Activated T-cell treated with anti-CD3 and anti-CD28 coated beads, Interleukin-2, amount 50 U/mL, for 72 hours (primary cell): ENCODE data around the gene FAM72B. TPM values are rescaled to one million over a fixed set of nuclear protein-coding genes. Genes with fewer than 3 reads are reported as not detected.
"Not testable (repeated sequence)": the region's sequence is repeated elsewhere in the genome, so short reads cannot be mapped to it uniquely, and the experiment has no call there.

Source experiments
- ATAC-seq, 2 donors: fragments of 150-1000 bp; cut with Tn5 transposase; replicated peaks in 1 of 2; 2 replicates each; pipeline ENCODE4 v1.10.0; 2021; ENCODE audit warnings: moderate library complexity in 2 of 2, mild to moderate bottlenecking in 1 of 2
- DNase-seq, 2 donors: peaks; one replicate each; pipeline ENCODE4 v3.0.0; 2021 to 2022; ENCODE audit warnings: mixed read lengths in 1 of 2
- H3K27ac Mint-ChIP-seq: one replicate; pipeline ENCODE4 v1.8.0; 2022; ENCODE audit warnings: mild to moderate bottlenecking, moderate library complexity, mixed read lengths
- H3K27me3 Mint-ChIP-seq: one replicate; pipeline ENCODE4 v1.8.0; 2022; ENCODE audit warnings: low read depth, mixed read lengths
- H3K36me3 Mint-ChIP-seq, 2 donors: one replicate each; pipeline ENCODE4 v1.8.0; 2022; ENCODE audit warnings: mixed read lengths in 2 of 2, mild to moderate bottlenecking in 1 of 2; ENCODE audit not compliant: insufficient read depth in 2 of 2
- H3K4me1 Mint-ChIP-seq: one replicate; pipeline ENCODE4 v1.8.0; 2022; ENCODE audit warnings: low read depth, mixed read lengths
- H3K4me3 Mint-ChIP-seq, 2 donors: one replicate each; pipeline ENCODE4 v1.8.0; 2022; ENCODE audit warnings: mild to moderate bottlenecking in 2 of 2, mixed read lengths in 2 of 2, moderate library complexity in 2 of 2
- H3K9me3 Mint-ChIP-seq, 2 donors: one replicate each; pipeline ENCODE4 v1.8.0; 2022; ENCODE audit warnings: mixed read lengths in 2 of 2
- total RNA-seq, 2 donors: library from RNA; stranded (reverse); gene quantifications; one replicate each; pipeline ENCODE4 v1.2.3, GENCODE V29; 2022

The FAM72B gene
- 10 to 100 TPM; 34.6 to 58.1 TPM for total RNA-seq

DNA sequence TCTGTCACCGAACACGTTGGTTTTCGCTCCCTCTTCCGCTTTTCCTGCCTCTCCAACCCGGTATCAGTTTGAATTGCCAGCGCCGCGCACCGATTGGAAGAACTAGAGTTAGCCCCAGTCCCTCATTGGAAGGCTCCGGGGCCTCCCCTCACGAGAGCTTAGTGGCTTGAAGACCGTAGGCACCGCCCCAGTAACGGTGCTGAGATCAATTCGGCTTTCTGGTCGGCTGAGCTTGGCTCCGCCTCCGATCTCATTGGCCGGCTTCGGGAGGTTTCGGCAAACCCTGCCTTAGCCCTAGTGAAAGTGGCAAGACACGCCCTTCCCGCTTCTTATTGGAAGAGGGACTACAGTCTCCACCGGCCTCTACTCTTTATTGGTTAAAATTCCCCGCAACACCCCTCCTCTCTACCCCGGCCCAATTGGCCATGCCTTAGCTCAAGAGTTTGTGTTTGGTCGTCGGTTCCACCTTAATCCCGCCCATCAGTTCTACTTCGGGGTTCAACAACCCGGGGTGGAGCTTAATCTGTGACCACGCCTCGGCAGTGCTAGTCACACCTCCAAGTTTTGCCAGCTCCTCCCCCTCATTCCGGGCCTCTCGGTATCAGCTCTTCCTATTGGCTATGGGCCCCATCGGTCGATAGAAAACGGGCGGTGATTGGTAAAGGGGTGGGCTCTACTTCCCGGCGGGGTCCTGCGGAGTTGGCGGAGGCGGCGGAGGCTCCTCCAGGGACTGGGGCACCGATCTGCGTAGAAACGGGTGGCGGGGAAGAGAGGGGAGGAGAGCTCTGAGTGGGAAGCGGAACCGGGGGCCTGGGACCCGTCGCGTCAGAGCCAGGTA is at the start of gene FAM72B, which contains the start of gene SRGAP2C:
Gene FAM72B, minus strand, starts transcription at position 51 of the 838 bp plus-strand sequence. CDS start 851 bp downstream, outside the sequence.
Gene SRGAP2C, plus strand, starts transcription at position 686 of the 838 bp plus-strand sequence. CDS start 2,472 bp downstream, outside the sequence.
- not testable (repeated sequence) for H3K36me3 Mint-ChIP-seq, H3K4me1 Mint-ChIP-seq, H3K9me3 Mint-ChIP-seq, H3K27me3 Mint-ChIP-seq
- H3K4me3 Mint-ChIP-seq = peak within 1 kb of the TSS; percentile 91 to 95
- DNase-seq (peak; percentile 88 to 94), ATAC-seq (peak; percentile 86 to 88)
- H3K27ac Mint-ChIP-seq = peak within 1 kb of the TSS; percentile 80

DNA sequence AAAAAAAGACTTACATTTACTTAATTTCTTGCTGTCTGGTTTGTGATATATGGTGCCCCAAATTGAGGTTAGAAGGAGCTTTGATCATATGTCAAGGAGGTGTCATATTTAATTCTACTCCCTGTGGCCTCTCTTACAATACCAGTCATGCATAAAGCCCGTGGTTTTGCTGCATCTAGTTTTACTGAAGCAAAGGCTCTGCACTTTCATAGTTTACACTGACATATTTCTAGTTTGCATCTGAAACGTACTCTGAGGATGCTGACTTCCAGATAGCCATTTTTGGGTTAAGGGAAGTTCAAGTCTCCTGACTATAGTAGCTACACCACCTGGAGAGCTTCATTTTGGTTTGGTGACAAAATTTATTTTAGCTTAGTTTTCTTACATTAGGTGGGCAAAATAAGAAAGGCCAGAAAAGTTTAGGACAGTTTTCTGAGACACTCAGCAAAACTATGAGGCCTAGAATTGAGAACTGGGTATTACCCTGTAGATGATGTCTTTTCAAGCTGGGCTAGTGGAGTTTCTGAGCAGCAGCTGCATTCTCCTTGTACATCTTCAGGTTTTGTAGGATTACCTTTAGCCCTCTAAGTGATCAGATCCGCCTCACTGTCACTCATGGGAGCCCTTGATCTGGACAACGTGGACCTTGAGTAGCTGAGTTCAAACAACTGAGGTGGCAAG is 48.4 kb upstream of the FAM72B start:
- not testable (repeated sequence) for H3K4me1 Mint-ChIP-seq, H3K36me3 Mint-ChIP-seq, DNase-seq, H3K27me3 Mint-ChIP-seq, H3K27ac Mint-ChIP-seq, H3K4me3 Mint-ChIP-seq, H3K9me3 Mint-ChIP-seq
- ATAC-seq = peak; percentile 60 to 78

DNA sequence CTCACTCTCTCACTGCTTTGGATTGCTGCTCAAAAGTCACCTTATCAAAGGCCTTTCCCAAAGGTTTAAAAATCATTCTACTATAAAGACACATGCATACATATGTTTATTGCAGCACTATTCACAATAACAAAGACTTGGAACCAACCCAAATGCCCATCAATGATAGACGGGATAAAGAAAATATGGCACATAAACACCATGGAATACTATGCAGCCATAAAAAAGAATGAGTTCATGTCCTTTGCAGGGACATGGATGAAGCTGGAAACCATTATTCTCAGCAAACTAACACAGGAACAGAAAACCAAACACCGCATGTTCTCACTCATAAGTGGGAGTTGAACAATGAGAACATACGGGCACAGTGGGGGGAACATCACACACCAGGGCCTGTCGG is 46.5 kb upstream of the FAM72B start:
- H3K27ac Mint-ChIP-seq, H3K36me3 Mint-ChIP-seq, H3K27me3 Mint-ChIP-seq, H3K4me1 Mint-ChIP-seq, H3K4me3 Mint-ChIP-seq, H3K9me3 Mint-ChIP-seq, ATAC-seq, DNase-seq: not testable (repeated sequence)

DNA sequence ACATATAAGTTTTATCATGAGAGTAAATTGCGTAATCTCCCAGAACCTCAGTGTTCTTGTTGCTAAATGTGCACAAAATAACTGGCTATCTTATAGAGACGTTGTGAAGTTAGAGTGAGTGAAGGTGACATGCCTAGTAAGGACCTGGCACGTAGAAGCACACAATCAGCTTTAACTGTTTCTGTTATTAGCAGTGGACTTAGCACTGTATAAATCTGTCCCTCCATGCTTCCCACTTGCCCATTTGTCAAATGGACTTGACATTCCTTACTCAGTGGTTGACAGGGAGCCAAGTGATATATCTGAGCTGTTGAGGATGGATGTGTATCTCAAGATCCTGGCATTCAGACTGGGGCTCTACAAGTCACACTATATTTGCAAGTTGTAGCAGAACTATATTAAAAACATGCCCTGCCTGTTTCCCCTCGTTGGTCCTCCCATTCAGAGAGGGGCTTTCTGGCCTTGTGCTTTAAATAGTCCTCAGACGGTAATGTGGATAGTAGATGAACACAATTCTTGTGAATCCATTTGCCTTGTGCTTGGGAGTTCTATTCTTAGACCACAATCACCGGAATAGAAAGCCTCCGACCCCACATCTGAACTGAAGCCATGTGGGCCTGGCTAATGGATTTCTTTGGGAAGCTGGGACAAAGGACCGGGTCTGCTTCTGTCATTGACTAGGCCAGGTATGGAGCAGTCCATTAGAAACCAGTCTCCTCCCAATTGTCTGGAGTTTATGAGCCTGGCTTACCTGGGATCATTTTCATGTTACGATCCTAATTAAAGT is 43.6 kb upstream of the FAM72B start:
- DNase-seq, H3K27ac Mint-ChIP-seq, H3K4me3 Mint-ChIP-seq, H3K9me3 Mint-ChIP-seq, H3K36me3 Mint-ChIP-seq, H3K27me3 Mint-ChIP-seq, ATAC-seq, H3K4me1 Mint-ChIP-seq: not testable (repeated sequence)

DNA sequence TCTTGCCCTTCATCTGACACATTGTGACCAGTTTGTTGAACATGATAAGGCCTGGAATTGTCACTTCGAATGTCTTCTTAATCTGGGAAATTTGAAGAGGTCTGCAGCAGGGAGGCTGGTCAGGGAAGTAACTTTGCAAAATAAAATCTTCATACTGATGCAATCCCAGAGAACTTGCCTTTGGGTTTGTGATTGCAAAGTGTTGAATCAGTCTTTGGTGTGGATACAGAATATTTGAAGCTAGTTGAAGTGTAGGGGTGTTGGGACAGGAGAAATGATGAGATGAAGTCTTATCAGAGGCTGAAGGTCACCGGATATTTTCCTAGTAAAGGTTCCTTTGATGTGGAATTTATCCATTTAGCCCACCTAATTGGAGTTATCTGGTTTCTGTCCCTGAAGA is 42.8 kb upstream of the FAM72B start:
- H3K36me3 Mint-ChIP-seq, H3K4me1 Mint-ChIP-seq, ATAC-seq: not testable (repeated sequence)

DNA sequence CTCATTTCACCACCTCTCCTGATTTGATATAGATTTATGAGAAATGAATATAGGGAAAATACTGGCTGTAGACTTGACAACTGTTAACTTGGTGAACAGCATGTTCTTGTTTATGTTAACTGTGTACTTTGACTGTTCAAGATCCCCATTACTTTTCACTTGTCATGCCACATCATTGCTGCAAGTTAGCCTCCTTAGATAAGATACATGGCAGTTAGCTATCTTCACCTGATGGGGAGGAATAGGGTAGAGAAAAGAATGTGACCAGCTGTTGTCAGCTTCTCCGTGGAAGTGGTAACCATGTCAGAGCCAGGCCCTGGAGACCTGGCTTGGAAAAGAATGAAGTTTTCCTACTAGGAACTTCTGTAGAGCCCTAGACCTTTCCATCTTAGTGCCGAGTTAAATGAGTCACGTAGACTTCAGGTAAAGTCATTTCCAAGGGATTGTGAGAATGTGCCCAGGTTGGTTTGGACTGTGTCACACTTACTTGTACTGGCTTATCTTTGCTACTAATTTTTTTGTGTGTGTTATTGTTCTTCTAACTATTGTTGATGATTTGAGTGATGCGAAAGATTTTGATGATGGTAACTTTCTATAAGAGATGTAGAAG is 42.3 kb upstream of the FAM72B start:
- DNase-seq, H3K36me3 Mint-ChIP-seq, H3K9me3 Mint-ChIP-seq, H3K27me3 Mint-ChIP-seq, ATAC-seq, H3K4me3 Mint-ChIP-seq, H3K4me1 Mint-ChIP-seq, H3K27ac Mint-ChIP-seq: not testable (repeated sequence)

More for the DNA sequence above, 42.8 kb upstream of the FAM72B start:
- not testable (repeated sequence) for DNase-seq, H3K4me3 Mint-ChIP-seq, H3K27ac Mint-ChIP-seq, H3K27me3 Mint-ChIP-seq, H3K9me3 Mint-ChIP-seq

DNA sequence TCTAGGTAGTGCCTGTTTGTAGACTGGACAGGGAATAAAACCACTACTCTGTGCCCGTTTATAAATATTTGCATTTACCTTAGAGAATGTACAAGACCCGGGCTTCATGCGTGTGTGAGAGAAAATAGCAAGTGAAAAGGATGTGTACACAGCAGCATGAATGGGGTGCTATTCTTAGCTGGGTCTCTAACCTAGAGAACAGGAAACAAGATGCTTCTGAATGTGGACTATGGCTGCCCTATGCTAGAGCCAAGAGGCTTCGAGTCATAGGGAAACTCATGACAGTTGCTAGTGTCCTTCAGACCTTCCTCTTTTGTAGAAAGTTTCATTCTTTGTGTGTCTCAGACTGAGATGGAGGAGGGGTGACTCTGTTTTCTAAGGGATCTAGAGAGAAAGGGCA is 40.6 kb upstream of the FAM72B start:
- H3K36me3 Mint-ChIP-seq, H3K9me3 Mint-ChIP-seq, H3K4me1 Mint-ChIP-seq, H3K27me3 Mint-ChIP-seq, H3K4me3 Mint-ChIP-seq, DNase-seq, H3K27ac Mint-ChIP-seq: not testable (repeated sequence)
- peak; percentile 89 to 96 for ATAC-seq

DNA sequence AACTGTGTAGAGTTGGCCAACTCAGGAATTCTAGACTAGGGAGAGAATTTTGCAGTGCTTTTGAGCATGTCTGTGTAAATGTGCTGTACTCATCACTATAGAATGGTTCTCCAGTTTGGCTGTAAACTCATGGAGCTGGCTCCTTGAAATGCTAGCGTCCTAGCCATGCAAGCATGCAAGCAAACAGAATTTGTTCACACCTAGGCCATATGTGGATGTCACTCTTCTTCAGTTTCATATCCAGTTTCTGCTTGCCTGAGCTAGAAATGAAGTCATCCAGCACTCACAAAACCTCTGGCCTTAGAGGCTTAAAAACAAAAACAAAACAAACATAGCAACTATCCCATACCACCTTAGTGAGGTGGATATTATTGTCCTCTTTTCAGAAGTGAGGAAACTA is 37.6 kb upstream of the FAM72B start:
- not testable (repeated sequence) for H3K27me3 Mint-ChIP-seq, H3K4me1 Mint-ChIP-seq, H3K27ac Mint-ChIP-seq, H3K4me3 Mint-ChIP-seq, H3K9me3 Mint-ChIP-seq, H3K36me3 Mint-ChIP-seq
- ATAC-seq (peak; percentile 65 to 68), DNase-seq (peak; percentile 2)

DNA sequence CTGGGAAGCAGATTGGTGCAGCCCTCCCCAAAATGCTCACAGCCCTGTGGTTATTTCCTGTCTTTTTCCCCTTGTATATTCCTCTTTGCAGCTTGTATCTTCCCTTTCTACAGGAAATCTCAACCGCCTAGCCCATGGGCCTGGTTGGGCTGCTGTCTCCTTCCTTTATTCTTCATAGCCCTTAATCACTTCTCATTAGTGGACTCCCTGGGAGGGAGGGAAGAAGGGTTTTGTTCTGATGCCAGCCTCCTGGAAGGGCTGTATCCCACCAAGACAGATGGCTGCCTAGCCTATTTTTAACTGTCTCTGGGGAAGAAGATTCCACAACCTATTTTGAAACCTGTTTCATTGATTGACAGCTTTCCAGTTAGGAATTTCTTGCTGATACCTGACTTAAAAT is 32.5 kb upstream of the FAM72B start:
- not testable (repeated sequence) for ATAC-seq, H3K27me3 Mint-ChIP-seq, H3K27ac Mint-ChIP-seq, H3K4me1 Mint-ChIP-seq, H3K9me3 Mint-ChIP-seq, DNase-seq, H3K36me3 Mint-ChIP-seq, H3K4me3 Mint-ChIP-seq

DNA sequence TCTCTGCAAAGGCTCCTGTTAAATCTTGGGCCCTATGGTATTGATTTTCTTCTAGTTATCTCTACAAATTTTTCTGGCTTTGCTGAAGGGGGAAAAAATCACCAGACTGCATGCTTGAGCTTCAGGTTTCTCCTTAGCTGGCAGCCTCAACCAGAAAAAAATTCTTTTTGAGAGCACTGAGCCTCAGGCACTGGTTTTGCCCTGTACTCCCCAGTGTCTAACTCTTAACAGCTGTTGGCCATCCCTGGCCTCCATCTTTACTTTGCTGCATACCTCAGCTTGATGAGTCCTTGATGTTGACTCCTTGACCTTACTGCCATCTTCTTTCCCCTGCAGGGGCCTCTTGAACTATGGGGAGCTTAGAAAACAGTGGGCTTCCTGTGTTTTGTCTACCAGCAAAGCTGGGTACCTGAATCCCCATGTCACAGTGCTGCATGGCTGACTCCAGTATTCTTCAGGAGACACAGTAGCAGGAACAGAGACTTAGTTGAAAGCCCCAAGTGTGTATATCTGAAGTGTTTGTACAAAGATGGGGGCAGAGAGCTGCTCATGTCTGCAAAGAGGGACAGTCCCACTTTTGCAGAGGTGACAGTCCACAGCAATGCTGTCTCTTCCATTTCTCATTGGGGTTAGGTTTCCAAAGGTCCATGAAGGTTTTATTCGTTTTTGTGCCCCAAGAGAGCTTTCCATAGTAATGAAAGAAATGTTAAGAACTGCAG is 31.7 kb upstream of the FAM72B start:
- H3K36me3 Mint-ChIP-seq, ATAC-seq: not testable (repeated sequence)

DNA sequence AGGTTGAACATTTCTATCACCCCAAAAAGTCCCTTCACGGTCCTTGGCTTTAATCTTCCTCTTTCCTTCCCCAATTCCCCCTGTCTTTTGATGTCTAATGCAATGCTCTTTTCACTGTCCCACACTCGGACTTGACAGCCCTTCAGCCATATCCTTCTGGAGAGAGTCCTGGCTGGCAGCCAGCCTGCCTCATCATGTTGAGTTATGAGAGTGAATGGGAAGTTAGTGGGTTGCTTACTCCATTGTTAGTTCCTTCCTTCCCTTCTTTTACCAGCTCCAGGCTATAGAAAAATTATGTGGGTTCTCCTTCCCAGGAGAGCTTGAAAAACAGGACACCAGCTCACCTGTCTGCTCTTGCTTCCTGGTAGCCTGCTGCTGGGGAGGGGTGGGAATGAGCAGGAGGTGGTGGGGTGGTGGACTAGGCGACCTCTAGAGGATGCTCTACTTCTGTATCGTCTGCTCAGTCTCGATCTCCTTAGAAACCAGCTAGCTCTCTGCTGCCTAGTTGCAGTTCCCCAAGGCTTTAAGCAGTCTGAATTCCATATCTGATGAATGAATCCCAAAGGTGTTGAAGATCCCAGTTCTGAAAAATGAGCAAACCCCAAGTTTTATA is 30.5 kb upstream of the FAM72B start:
- not testable (repeated sequence) for H3K27ac Mint-ChIP-seq, H3K4me1 Mint-ChIP-seq, H3K36me3 Mint-ChIP-seq, ATAC-seq, H3K9me3 Mint-ChIP-seq, H3K4me3 Mint-ChIP-seq, DNase-seq, H3K27me3 Mint-ChIP-seq

More for the DNA sequence above, 31.7 kb upstream of the FAM72B start:
- H3K9me3 Mint-ChIP-seq, H3K27me3 Mint-ChIP-seq, H3K4me1 Mint-ChIP-seq, H3K27ac Mint-ChIP-seq, H3K4me3 Mint-ChIP-seq, DNase-seq: not testable (repeated sequence)

DNA sequence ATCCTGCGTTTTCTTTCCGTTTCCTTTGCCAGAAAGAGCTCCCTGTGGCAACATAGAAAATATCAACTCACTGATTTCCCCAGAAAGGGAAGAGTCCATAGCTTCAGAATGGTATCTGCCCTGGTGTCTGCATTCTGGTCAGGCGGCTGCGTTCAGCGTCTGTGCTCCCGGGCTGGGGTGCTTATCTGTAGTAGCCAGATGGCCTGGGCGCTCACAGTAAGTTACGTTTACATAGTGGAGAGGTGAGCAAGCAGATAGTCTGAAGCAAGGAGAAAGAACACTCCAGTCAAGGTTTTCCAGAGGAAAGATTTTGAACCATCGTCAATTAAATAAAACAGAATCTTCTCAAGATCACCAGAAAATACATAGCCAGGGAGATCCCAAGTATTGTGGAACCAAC is 29.4 kb upstream of the FAM72B start:
- H3K4me1 Mint-ChIP-seq, H3K27ac Mint-ChIP-seq, H3K9me3 Mint-ChIP-seq, H3K4me3 Mint-ChIP-seq, H3K27me3 Mint-ChIP-seq, ATAC-seq, DNase-seq, H3K36me3 Mint-ChIP-seq: not testable (repeated sequence)
